Glutamatergic neuron (in vitro differentiated cells): ENCODE measurements around the gene TUT7. TPM values are rescaled to one million over a fixed set of nuclear protein-coding genes. Genes with fewer than 3 reads are reported as not detected.
"Not testable (repeated sequence)": the region's sequence is repeated elsewhere in the genome, so short reads cannot be mapped to it uniquely, and the experiment has no call there.

Source experiments
- DNase-seq: peaks from one replicate; pipeline ENCODE4 v3.0.0; 2022
- H3K27ac Mint-ChIP-seq: one replicate; pipeline ENCODE4 v1.8.0; 2020; ENCODE audit warnings: mild to moderate bottlenecking, mixed read lengths, inconsistent platforms; ENCODE audit not compliant: unreplicated experiment
- H3K27me3 Mint-ChIP-seq: one replicate; pipeline ENCODE4 v1.8.0; 2020; ENCODE audit warnings: mild to moderate bottlenecking, moderate library complexity, mixed read lengths, inconsistent platforms; ENCODE audit not compliant: unreplicated experiment
- H3K36me3 Mint-ChIP-seq: one replicate; pipeline ENCODE4 v1.8.0; 2020; ENCODE audit warnings: mild to moderate bottlenecking, mixed read lengths, inconsistent platforms; ENCODE audit not compliant: unreplicated experiment
- H3K4me1 Mint-ChIP-seq: one replicate; pipeline ENCODE4 v1.8.0; 2020; ENCODE audit warnings: mild to moderate bottlenecking, low read depth, mixed read lengths, inconsistent platforms; ENCODE audit not compliant: unreplicated experiment
- H3K4me3 Mint-ChIP-seq: one replicate; pipeline ENCODE4 v1.8.0; 2020; ENCODE audit warnings: mild to moderate bottlenecking, mixed read lengths, inconsistent platforms; ENCODE audit not compliant: unreplicated experiment
- H3K9me3 Mint-ChIP-seq: one replicate; pipeline ENCODE4 v1.8.0; 2020; ENCODE audit warnings: mild to moderate bottlenecking, moderate library complexity, mixed read lengths, inconsistent platforms; ENCODE audit not compliant: unreplicated experiment
- CTCF ChIP-seq: fragments of 200-600 bp; sonication (generic); IDR thresholded peaks from one replicate; pipeline ENCODE4 v1.5.0; 2021; ENCODE audit not compliant: partially characterized antibody, unreplicated experiment
- long read RNA-seq: library from polyadenylated mRNA; unstranded; transcript quantifications from one replicate; pipeline ENCODE4 v2.0.0, GENCODE V29; 2020; ENCODE audit not compliant: unreplicated experiment
- total RNA-seq: library from RNA; stranded (reverse); fragmentation: NEBNext Ultra II Directional; extraction: Animal tissue kit (Norgen Biotek cat#: 25700); gene quantifications from one replicate; pipeline ENCODE4 v1.2.1, GENCODE V29; 2021; ENCODE audit not compliant: unreplicated experiment

Gene TUT7
- 29.4 TPM for total RNA-seq
- long read RNA-seq, partial matches to known transcripts: 1 of 1 reads
- long read RNA-seq, other reads (novel, unspliced or antisense): 0 of 1 reads

- H3K9me3 Mint-ChIP-seq: no peaks in the 10 kb centered on the region
- no peak for TF ChIP-seq CTCF
- DNase-seq: peak; percentile 98
- peaks cover 7% of the 10 kb centered on the region for H3K27me3 Mint-ChIP-seq
- H3K27ac Mint-ChIP-seq: peak within 1 kb of the TSS; percentile 98
- peak within 1 kb of the TSS; percentile 100 for H3K4me3 Mint-ChIP-seq
- H3K4me1 Mint-ChIP-seq: peaks cover 10% of the 10 kb centered on the region
- no peaks in the 10 kb centered on the region for H3K36me3 Mint-ChIP-seq
Observed at GRCh38 chr9:86354011-86354817, at the start of gene TUT7. TUT7 (minus strand) TSS chr9:86354410; CDS start chr9:86353199, 1,211 bp downstream.

GRCh38 chr9:86402591-86402990 is 48.4 kb upstream of the TUT7 start:
- no peak for DNase-seq
- Mint-ChIP-seq H3K27me3 (peaks cover 2% of the 10 kb centered on the region), H3K27ac (no peak overlapping the region), H3K36me3 (no peaks in the 10 kb centered on the region), H3K4me1 (peaks cover 6% of the 10 kb centered on the region), H3K4me3 (no peak overlapping the region), H3K9me3 (no peaks in the 10 kb centered on the region)
- TF ChIP-seq CTCF: no peak

- no peaks in the 10 kb centered on the region for H3K4me1 Mint-ChIP-seq
- H3K9me3 Mint-ChIP-seq: peaks cover 3% of the 10 kb centered on the region
- no peak for TF ChIP-seq CTCF
- DNase-seq: no peak
- H3K4me3 Mint-ChIP-seq: no peak overlapping the region
- no peaks in the 10 kb centered on the region for H3K27me3 Mint-ChIP-seq
- H3K27ac Mint-ChIP-seq: no peak overlapping the region
- no peaks in the 10 kb centered on the region for H3K36me3 Mint-ChIP-seq
Observed at GRCh38 chr9:86396412-86396811, 42.2 kb upstream of the TUT7 start.

GRCh38 chr9:86390184-86390583 is 36.0 kb upstream of the TUT7 start:
- H3K27ac Mint-ChIP-seq, H3K9me3 Mint-ChIP-seq, H3K4me1 Mint-ChIP-seq, DNase-seq, H3K4me3 Mint-ChIP-seq, H3K27me3 Mint-ChIP-seq, H3K36me3 Mint-ChIP-seq: not testable (repeated sequence)

GRCh38 chr9:86389628-86390027 is 35.4 kb upstream of the TUT7 start:
- Mint-ChIP-seq H3K4me3 (no peak overlapping the region), H3K27me3 (no peaks in the 10 kb centered on the region), H3K27ac (no peak overlapping the region), H3K4me1 (no peaks in the 10 kb centered on the region), H3K36me3 (no peaks in the 10 kb centered on the region), H3K9me3 (peaks cover 3% of the 10 kb centered on the region)
- TF ChIP-seq CTCF: no peak
- no peak for DNase-seq
